Adrenal gland (tissue), 12 donors: ENCODE data around the gene BTNL8. TPM values are rescaled to one million over a fixed set of nuclear protein-coding genes. Genes with fewer than 3 reads are reported as not detected.

ENCODE experiments used
- DNase-seq, 7 donors: peaks; one replicate each; pipeline ENCODE4 v3.0.0-alpha.2; 2019 to 2020
- H3K27ac ChIP-seq, 5 donors: fragments of 200-600 bp; sonication (generic) in 4 of 5; 1 replicate in 3 of 5; 2 replicates in 2 of 5; pipeline versions ENCODE4 v1.5.1 to v1.8.0; 2016 to 2020; ENCODE audit warnings: mild to moderate bottlenecking in 1 of 5
- H3K27me3 ChIP-seq: fragments of 200-600 bp; 2 replicates; pipeline ENCODE4 v1.8.0; 2021
- H3K36me3 ChIP-seq, 2 donors: fragments of 200-600 bp; replicated peaks in 1 of 2; 1 replicate in 1 of 2; 2 replicates in 1 of 2; pipeline versions ENCODE4 v1.5.1 to v1.8.0; 2018 to 2022
- H3K4me1 ChIP-seq, 2 donors: fragments of 200-600 bp; replicated peaks in 1 of 2; 1 replicate in 1 of 2; 2 replicates in 1 of 2; pipeline versions ENCODE4 v1.5.1 to v1.8.0; 2018 to 2021
- H3K4me3 ChIP-seq, 4 donors: fragments of 200-600 bp; sonication (generic) in 3 of 4; one replicate each; pipeline ENCODE4 v1.5.1; 2016 to 2018
- H3K9me3 ChIP-seq, 3 donors: fragments of 200-600 bp; sonication (generic) in 1 of 3; replicated peaks in 1 of 3; 1 replicate in 2 of 3; 2 replicates in 1 of 3; pipeline versions ENCODE4 v1.5.1 to v1.8.0; 2016 to 2021
- POLR2A ChIP-seq, 2 donors: fragments of 450-650 bp; IDR thresholded peaks; one replicate each; pipeline ENCODE4 v1.6.1; 2017; ENCODE audit warnings: antibody characterized with exemption in 2 of 2, mild to moderate bottlenecking in 2 of 2, moderate library complexity in 1 of 2
- WGBS, 4 donors: extraction: QIAGEN DNeasy Blood & Tissue Kit in 2 of 4; methylation state at CpG; one replicate each; pipeline versions ENCODE4 v1.1.5 to v1.1.7; 2013 to 2017; 5-methylcytosine and 5-hydroxymethylcytosine counted together
- intact Hi-C, 2 donors: fragments of 100-400 bp; cut with DNase I; formaldehyde crosslinking; loops; one replicate each; pipeline versions ENCODE4 v1.14.1 to v1.15.0; 2022 to 2023
- polyA plus RNA-seq, 3 donors: library from polyadenylated mRNA; stranded (reverse); fragments of 200-250 nt in 2 of 3; fragments of 350-450 nt in 1 of 3; fragmentation: Illumina TruSeq in 1 of 3; extraction: RNeasy Lipid Tissue Mini Kit (QIAGEN cat#74804) in 1 of 3; gene quantifications; one replicate each; pipeline ENCODE4 v1.2.3, GENCODE V29; 2013 to 2014
- total RNA-seq, 9 donors: library from RNA; depleted of rRNA in 4 of 9; stranded (reverse); fragments of >200 nt in 4 of 9; fragments of 120-200 nt in 1 of 9; fragmentation: NEBNext Ultra II Directional in 1 of 9; extraction: Animal tissue kit (Norgen Biotek cat#: 25700) in 1 of 9; gene quantifications; one replicate each; pipeline versions ENCODE4 v1.1.0 to v1.2.4, GENCODE V29; 2013 to 2023
- TF ChIP-seq, protein P1 (sequence below), 6 experiments: fragments of 450-650 bp in 4 of 6; fragments of 200-600 bp in 2 of 6; sonication (generic) in 1 of 6; IDR thresholded peaks; 1 replicate in 5 of 6; 2 replicates in 1 of 6; pipeline versions ENCODE4 v1.5.1 to v1.8.0; 2016 to 2021; ENCODE audit warnings: antibody characterized with exemption in 6 of 6, mild to moderate bottlenecking in 2 of 6, moderate library complexity in 1 of 6
- donor health status: healthy with polysubstance abuse.
- donor health status: Bipolar disorder and iron deficiency.
- donor health status: DM: yes; HTN: yes; CAD: no.
- donor health status: DM: no; HTN: no; CAD: no.
- donor health status: DM: no; HTN: no; CAD: no.
- donor health status: DM: yes; HTN: yes; CAD: no.

BTNL8 gene
- total and polyA plus RNA-seq, 12 donors: 0.07 to 1.9 (median 0.64) TPM; not detected in 4

DNA sequence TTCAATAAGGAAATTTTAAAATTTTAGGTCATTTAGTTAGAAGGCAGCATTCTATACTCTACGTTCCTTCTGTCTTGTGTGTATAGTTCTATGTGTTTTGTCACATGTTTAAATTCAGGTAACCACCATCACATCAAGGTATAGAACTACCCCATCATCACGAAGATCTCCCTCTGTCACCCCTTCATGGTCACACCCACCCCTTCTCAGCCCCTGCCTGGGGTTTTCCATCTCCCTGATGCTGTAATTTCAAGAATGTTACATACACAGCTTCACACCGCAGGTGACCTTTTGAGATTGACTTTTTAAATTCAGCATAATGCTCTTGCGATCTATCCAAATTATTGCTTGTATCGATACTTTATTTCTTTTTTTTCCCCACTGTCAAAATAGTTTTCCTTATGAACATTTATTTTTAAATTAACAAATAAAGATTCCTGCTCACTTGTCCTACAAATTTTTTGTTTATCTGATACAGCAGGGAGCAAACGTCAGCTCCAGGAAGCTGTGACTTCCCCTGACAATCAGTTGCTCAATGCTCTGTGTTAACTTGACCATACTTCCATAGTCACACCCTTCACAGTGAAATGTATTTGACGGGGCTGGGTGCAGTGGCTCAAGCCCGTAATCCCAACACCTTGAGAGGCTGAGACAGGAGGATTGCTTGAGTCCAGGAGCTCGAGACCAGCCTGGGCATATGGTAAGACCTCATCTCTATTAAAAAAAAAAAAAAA, 10.2 kb downstream of the BTNL8 start:
- H3K27me3 ChIP-seq: peaks cover 4% of the 10 kb centered on the region
- no peaks in the 10 kb centered on the region for H3K4me1 ChIP-seq
- DNase-seq: no peak
- intact Hi-C loops: no loop called here
- peak overlapping the region in 1 of 5 donors; percentile 34 for H3K27ac ChIP-seq
- H3K4me3 ChIP-seq: no peak overlapping the region
- whole genome bisulfite sequencing, 4 donors: 61 to 76% (median 66%) methylated on average over 9 of the region's 9 CpGs
- no peaks in the 10 kb centered on the region for H3K36me3 ChIP-seq
- TF ChIP-seq POLR2A (IDR thresholded peaks at IDR 0.05): no peak
- TF ChIP-seq, protein P1, sequence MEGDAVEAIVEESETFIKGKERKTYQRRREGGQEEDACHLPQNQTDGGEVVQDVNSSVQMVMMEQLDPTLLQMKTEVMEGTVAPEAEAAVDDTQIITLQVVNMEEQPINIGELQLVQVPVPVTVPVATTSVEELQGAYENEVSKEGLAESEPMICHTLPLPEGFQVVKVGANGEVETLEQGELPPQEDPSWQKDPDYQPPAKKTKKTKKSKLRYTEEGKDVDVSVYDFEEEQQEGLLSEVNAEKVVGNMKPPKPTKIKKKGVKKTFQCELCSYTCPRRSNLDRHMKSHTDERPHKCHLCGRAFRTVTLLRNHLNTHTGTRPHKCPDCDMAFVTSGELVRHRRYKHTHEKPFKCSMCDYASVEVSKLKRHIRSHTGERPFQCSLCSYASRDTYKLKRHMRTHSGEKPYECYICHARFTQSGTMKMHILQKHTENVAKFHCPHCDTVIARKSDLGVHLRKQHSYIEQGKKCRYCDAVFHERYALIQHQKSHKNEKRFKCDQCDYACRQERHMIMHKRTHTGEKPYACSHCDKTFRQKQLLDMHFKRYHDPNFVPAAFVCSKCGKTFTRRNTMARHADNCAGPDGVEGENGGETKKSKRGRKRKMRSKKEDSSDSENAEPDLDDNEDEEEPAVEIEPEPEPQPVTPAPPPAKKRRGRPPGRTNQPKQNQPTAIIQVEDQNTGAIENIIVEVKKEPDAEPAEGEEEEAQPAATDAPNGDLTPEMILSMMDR (IDR thresholded peaks at IDR 0.05): no peak
- no peaks in the 10 kb centered on the region for H3K9me3 ChIP-seq

GRCh38 chr5:180909782-180910181, 10.8 kb downstream of the BTNL8 start:
- DNase-seq: no peak
- intact Hi-C loops: no loop called here
- WGBS, 4 donors: 62 to 73% (median 66%) methylated on average over 5 of the region's 5 CpGs
- H3K9me3 ChIP-seq: no peaks in the 10 kb centered on the region
- no peaks in the 10 kb centered on the region for H3K36me3 ChIP-seq
- H3K4me1 ChIP-seq: no peaks in the 10 kb centered on the region
- H3K4me3 ChIP-seq: no peak overlapping the region
- H3K27ac ChIP-seq: peak overlapping the region in 1 of 5 donors; percentile 17
- peaks cover 4% of the 10 kb centered on the region for H3K27me3 ChIP-seq
- no peak for TF ChIP-seq POLR2A (IDR thresholded peaks at IDR 0.05)
- TF ChIP-seq, protein P1 (IDR thresholded peaks at IDR 0.05): no peak

DNA sequence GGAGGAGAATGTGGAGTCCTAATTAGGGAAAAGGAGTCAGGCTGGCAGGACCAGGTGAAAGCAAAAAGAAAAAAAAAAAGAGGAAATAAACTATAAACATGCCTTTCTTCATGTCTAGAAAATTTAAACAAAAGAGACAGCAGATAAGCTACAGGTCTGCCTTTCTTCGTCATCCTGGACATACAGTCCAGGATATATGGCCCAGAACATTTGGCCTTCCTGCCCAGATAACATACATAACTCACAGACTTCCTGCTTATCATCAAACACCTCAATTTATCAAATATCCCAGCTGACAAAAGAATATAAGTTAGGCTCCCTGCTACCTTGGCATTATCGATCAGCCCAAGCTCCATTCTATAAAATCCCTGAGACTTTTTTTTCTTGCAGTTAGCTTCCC, 11.2 kb downstream of the BTNL8 start:
- 53 to 60% (median 56%) methylated on average over 2 of the region's 2 CpGs for WGBS, 4 donors
- DNase-seq: no peak
- intact Hi-C loops: no loop called here
- peaks cover 4% of the 10 kb centered on the region for H3K27me3 ChIP-seq
- no peaks in the 10 kb centered on the region for H3K9me3 ChIP-seq
- TF ChIP-seq POLR2A (IDR thresholded peaks at IDR 0.05): no peak
- TF ChIP-seq, protein P1 (IDR thresholded peaks at IDR 0.05): no peak
- no peaks in the 10 kb centered on the region for H3K36me3 ChIP-seq
- H3K4me3 ChIP-seq: no peak overlapping the region
- no peak overlapping the region for H3K27ac ChIP-seq
- no peaks in the 10 kb centered on the region for H3K4me1 ChIP-seq

DNA sequence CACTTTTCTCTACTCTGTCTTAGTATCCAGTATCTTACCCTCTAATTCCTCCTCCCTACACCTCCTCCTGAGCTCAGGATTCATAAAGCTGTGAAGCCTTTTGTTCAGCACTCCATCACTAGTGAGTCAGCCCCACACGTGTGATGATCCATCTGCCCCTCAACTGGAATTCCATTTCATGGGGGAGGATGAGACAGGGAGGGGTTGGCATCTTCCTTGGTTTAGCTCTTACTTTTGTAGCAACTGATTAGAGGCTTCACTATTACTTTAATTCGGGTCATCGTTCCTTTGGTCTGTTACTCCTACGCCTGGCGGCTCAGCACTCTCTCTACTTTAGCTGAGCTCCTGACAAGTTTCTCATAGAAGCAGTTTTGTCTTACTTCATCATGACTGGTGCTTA, 11.8 kb downstream of the BTNL8 start:
- Histone ChIP-seq H3K4me3 (no peak overlapping the region), H3K36me3 (no peaks in the 10 kb centered on the region), H3K27ac (no peak overlapping the region), H3K9me3 (no peaks in the 10 kb centered on the region), H3K4me1 (no peaks in the 10 kb centered on the region), H3K27me3 (peaks cover 4% of the 10 kb centered on the region)
- no peak for DNase-seq
- TF ChIP-seq POLR2A (IDR thresholded peaks at IDR 0.05): no peak
- TF ChIP-seq, protein P1 (IDR thresholded peaks at IDR 0.05): no peak
- WGBS, 4 donors: 70 to 79% (median 74%) methylated on average over 5 of the region's 5 CpGs
- intact Hi-C loops: no loop called here
